IPS-18a (cell line): ENCODE data around the gene CCDC169.
"Not testable (repeated sequence)": the region's sequence is repeated elsewhere in the genome, so short reads cannot be mapped to it uniquely, and the experiment has no call there.

Experiments used
- H3K27ac ChIP-seq: one replicate; pipeline ENCODE4 v1.5.1; 2013; ENCODE audit warnings: low read length
- H3K27me3 ChIP-seq: one replicate; pipeline ENCODE4 v1.6.1; 2013; ENCODE audit warnings: mild to moderate bottlenecking, low read length; ENCODE audit not compliant: control insufficient read depth, insufficient read depth
- H3K36me3 ChIP-seq: one replicate; pipeline ENCODE4 v1.6.1; 2013; ENCODE audit warnings: low read depth, low read length; ENCODE audit not compliant: control insufficient read depth
- H3K4me1 ChIP-seq: one replicate; pipeline ENCODE4 v1.6.1; 2013; ENCODE audit warnings: low read depth, low read length; ENCODE audit not compliant: control insufficient read depth
- H3K4me3 ChIP-seq: one replicate; pipeline ENCODE4 v1.5.1; 2013; ENCODE audit warnings: low read length
- H3K9ac ChIP-seq: one replicate; pipeline ENCODE4 v1.6.1; 2013; ENCODE audit warnings: mild to moderate bottlenecking, low read length, moderate library complexity
- H3K9me3 ChIP-seq: one replicate; pipeline ENCODE4 v1.6.1; 2013; ENCODE audit warnings: low read depth, low read length; ENCODE audit not compliant: control insufficient read depth

CCDC169 gene

DNA sequence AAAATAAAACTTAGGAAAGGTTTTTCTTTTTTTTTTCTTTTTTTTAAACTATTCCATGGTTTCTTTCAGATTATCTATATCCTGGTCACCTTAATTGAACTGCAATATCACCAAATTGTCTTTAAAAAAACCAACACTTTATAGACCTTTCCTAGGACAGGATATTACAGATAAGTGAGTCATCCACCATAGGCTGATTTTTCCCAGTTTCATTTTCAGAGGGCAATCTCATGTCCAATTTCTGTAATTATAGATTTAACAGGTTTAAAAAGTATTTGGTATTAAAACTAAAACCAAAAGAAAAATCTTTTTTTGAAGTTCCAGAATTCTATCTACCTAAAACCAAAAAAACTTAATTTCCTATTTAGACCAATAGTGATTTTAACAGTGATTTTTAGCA, 35.4 kb upstream of the CCDC169 start:
- Histone ChIP-seq H3K27me3 (no peaks in the 10 kb centered on the region), H3K36me3 (peaks cover 6% of the 10 kb centered on the region), H3K9me3 (no peaks in the 10 kb centered on the region), H3K27ac (no peak overlapping the region), H3K9ac (no peak overlapping the region), H3K4me3 (no peak overlapping the region), H3K4me1 (peaks cover 6% of the 10 kb centered on the region)

- H3K9ac ChIP-seq, H3K9me3 ChIP-seq, H3K27me3 ChIP-seq, H3K36me3 ChIP-seq, H3K27ac ChIP-seq, H3K4me1 ChIP-seq, H3K4me3 ChIP-seq: not testable (repeated sequence)
Measured at GRCh38 chr13:36332255-36332654, 34.6 kb upstream of the CCDC169 start.

DNA sequence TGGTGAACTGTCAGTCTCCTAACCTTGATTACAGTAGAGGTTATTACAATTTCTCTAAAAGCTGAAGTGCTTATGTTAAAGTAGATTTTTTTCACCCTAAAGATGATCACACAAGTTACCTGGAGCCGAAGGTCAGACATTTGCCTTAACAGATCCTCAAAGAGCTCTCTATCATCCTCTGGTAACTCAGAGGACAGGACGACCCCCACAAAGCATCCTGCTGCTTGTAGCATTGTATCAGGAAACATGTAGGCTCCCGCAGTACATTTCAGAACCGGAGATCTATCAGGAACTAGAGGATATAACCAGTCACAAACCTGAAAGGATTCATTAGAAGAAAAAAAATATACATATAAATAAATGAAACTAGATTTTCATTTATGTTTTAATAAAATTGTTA, 33.7 kb upstream of the CCDC169 start:
- Histone ChIP-seq H3K36me3 (peaks cover 15% of the 10 kb centered on the region), H3K27ac (no peak overlapping the region), H3K4me3 (no peak overlapping the region), H3K27me3 (no peaks in the 10 kb centered on the region), H3K9me3 (no peaks in the 10 kb centered on the region), H3K9ac (no peak overlapping the region), H3K4me1 (peaks cover 6% of the 10 kb centered on the region)

- no peak overlapping the region for H3K4me3 ChIP-seq
- H3K9ac ChIP-seq: no peak overlapping the region
- H3K9me3 ChIP-seq: no peaks in the 10 kb centered on the region
- H3K4me1 ChIP-seq: peaks cover 20% of the 10 kb centered on the region
- no peaks in the 10 kb centered on the region for H3K27me3 ChIP-seq
- H3K27ac ChIP-seq: no peak overlapping the region
- H3K36me3 ChIP-seq: peaks cover 23% of the 10 kb centered on the region
Measured at GRCh38 chr13:36329361-36329760, 31.7 kb upstream of the CCDC169 start.

DNA sequence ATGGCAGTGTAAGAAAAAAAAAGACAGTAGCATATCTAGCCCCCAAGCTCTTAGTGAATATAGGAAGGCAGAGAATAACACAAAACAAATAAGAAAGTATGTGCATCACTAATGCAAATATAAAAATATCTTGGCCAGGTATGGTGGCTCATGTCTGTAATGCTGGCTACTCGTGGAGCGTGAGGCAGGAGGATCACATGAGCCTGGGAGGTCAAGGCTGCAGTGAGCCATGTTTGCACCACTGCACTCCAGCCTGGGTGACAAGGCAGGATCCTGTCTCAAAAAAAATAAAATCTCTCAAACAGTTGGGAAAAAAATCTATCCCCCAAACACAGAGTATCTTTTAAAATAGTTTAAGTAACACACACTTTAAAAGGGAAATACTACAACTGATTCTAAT, 31.2 kb upstream of the CCDC169 start:
- Histone ChIP-seq H3K9me3 (no peaks in the 10 kb centered on the region), H3K27ac (no peak overlapping the region), H3K4me3 (no peak overlapping the region), H3K4me1 (peaks cover 26% of the 10 kb centered on the region), H3K36me3 (peaks cover 28% of the 10 kb centered on the region), H3K9ac (no peak overlapping the region), H3K27me3 (no peaks in the 10 kb centered on the region)

DNA sequence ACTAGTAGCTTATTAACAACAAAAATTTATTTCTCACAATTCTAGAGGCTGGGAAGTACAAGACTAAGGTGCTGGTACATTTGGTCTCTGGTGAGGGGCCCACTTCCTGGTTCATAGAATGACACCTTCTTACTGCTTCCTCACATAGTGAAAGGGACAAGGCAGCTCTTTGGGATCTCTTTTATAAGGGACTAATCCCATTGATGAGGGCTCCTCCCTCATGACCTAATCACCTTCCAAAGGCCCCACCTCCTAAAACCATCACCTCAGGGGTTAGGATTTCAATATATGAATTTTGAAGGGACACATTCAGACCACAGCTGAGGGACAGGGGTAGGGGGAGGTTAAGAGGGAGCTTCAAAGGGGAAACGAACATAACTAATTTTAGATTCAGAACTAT, 28.3 kb upstream of the CCDC169 start:
- H3K27ac ChIP-seq: no peak overlapping the region
- H3K27me3 ChIP-seq: no peaks in the 10 kb centered on the region
- H3K4me3 ChIP-seq: no peak overlapping the region
- H3K4me1 ChIP-seq: peaks cover 35% of the 10 kb centered on the region
- H3K9ac ChIP-seq: no peak overlapping the region
- no peaks in the 10 kb centered on the region for H3K9me3 ChIP-seq
- H3K36me3 ChIP-seq: peaks cover 35% of the 10 kb centered on the region

GRCh38 chr13:36324881-36325280, 27.3 kb upstream of the CCDC169 start:
- peaks cover 33% of the 10 kb centered on the region for H3K4me1 ChIP-seq
- peaks cover 33% of the 10 kb centered on the region for H3K36me3 ChIP-seq
- H3K4me3 ChIP-seq, H3K9me3 ChIP-seq, H3K9ac ChIP-seq, H3K27me3 ChIP-seq, H3K27ac ChIP-seq: not testable (repeated sequence)

GRCh38 chr13:36323951-36324566, 26.4 kb upstream of the CCDC169 start:
- H3K4me3 ChIP-seq: no peak overlapping the region
- no peak overlapping the region for H3K27ac ChIP-seq
- H3K36me3 ChIP-seq: peaks cover 32% of the 10 kb centered on the region
- no peak overlapping the region for H3K9ac ChIP-seq
- no peaks in the 10 kb centered on the region for H3K27me3 ChIP-seq
- no peaks in the 10 kb centered on the region for H3K9me3 ChIP-seq
- H3K4me1 ChIP-seq: peaks cover 33% of the 10 kb centered on the region

- Histone ChIP-seq H3K4me1 (peaks cover 33% of the 10 kb centered on the region), H3K27ac (no peak overlapping the region), H3K36me3 (peaks cover 32% of the 10 kb centered on the region), H3K27me3 (no peaks in the 10 kb centered on the region), H3K4me3 (no peak overlapping the region), H3K9me3 (no peaks in the 10 kb centered on the region), H3K9ac (no peak overlapping the region)
Measured at GRCh38 chr13:36323408-36323807, 25.8 kb upstream of the CCDC169 start.

- H3K9ac ChIP-seq, H3K27ac ChIP-seq, H3K27me3 ChIP-seq, H3K9me3 ChIP-seq, H3K4me3 ChIP-seq: not testable (repeated sequence)
- peaks cover 35% of the 10 kb centered on the region for H3K4me1 ChIP-seq
- peaks cover 11% of the 10 kb centered on the region for H3K36me3 ChIP-seq
Measured at GRCh38 chr13:36319793-36320192, 22.2 kb upstream of the CCDC169 start.

- peaks cover 5% of the 10 kb centered on the region for H3K36me3 ChIP-seq
- no peaks in the 10 kb centered on the region for H3K9me3 ChIP-seq
- H3K4me3 ChIP-seq: no peak overlapping the region
- no peak overlapping the region for H3K27ac ChIP-seq
- H3K27me3 ChIP-seq: no peaks in the 10 kb centered on the region
- H3K4me1 ChIP-seq: peaks cover 38% of the 10 kb centered on the region
- no peak overlapping the region for H3K9ac ChIP-seq
Measured at GRCh38 chr13:36313047-36313969, 15.7 kb upstream of the CCDC169 start.
